HG03196 (cell line): ENCODE measurements around the gene SIDT1.

Experiments used
- ATAC-seq: cut with Tn5 transposase; IDR thresholded peaks from one replicate; pipeline ENCODE4 v1.9.1; 2021; ENCODE audit not compliant: unreplicated experiment

Gene SIDT1

DNA sequence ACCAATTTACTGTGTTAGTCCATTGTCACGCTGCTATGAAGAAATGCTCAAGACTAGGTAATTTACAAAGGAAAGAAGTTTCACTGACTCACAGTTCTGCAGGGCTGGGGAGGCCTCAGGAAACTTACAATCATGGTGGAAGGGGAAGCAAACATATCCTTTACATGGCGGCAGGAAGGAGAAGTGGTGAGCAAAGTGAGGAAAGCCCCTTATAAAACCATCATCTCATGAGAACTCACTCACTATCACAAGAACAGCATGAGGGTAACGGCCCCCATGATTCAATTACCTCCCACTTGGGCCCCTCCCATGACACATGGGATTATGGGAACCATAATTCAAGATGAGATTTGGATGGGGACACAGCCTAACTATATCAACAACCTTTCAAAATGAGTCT lies 143.9 kb downstream of the SIDT1 start:
- no peak for ATAC-seq

DNA sequence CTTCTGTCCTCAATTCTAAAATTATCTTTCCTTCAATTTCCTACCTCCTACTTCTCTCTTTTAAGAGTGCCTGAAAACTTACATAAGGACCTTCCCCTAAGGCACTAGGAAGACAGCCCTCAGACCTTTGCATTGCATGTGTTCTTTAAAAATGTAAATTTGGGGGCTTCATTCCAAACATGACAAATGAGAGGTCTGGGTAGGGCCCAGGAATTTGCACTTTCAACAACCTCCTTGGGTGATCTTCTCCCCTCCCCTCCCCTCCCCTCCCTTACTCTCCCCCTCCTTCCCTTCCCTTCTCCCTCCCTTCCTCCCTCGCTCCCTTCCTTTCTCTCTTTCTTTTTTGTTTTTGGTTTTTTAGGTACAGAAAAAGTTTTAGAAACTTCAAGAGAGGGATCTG lies 145.4 kb downstream of the SIDT1 start:
- no peak for ATAC-seq

DNA sequence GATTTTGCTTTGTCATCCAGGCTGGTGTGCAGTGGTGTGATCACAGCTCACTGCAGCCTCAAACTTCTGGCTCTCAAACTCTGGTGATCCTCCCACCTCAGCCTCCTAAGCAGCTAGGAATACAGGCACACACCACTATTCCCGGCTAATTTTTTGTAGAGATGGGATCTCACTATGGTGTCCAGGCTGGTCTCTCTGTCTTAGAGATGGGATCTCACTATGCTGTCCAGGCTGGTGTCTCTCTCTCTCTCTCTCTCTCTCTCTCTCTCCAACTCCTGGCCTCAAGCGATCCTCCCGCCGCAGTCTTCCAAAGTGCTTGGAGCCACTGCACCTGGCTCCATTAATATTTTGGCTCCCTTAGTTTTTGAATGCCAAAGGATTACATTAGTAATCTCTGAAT lies 146.4 kb downstream of the SIDT1 start:
- no peak for ATAC-seq
